GM12875 (cell line): Measurements from ENCODE around the gene WIPF2.

ENCODE experiments used
- H3K4me3 ChIP-seq: one replicate; pipeline ENCODE4 v1.5.1; 2011; ENCODE audit warnings: low read depth, low read length, control low read depth
- CTCF ChIP-seq: IDR thresholded peaks from 2 replicates; pipeline ENCODE4 v1.5.1; 2011; ENCODE audit warnings: low read depth, mild to moderate bottlenecking, control low read depth, inconsistent platforms, low read length, moderate library complexity, borderline replicate concordance; ENCODE audit not compliant: insufficient read depth

The WIPF2 gene

GRCh38 chr17:40241252-40241834 is 22.2 kb downstream of the WIPF2 start:
- no peak overlapping the region for H3K4me3 ChIP-seq
- TF ChIP-seq CTCF = no peak

- no peak for TF ChIP-seq CTCF
These were observed 23.7 kb downstream of the WIPF2 start for GRCh38 chr17:40242774-40243173.

GRCh38 chr17:40243761-40244160 is 24.7 kb downstream of the WIPF2 start:
- TF ChIP-seq CTCF = no peak
- H3K4me3 ChIP-seq = no peak overlapping the region

More at GRCh38 chr17:40242774-40243173, 23.7 kb downstream of the WIPF2 start:
- H3K4me3 ChIP-seq = no peak overlapping the region

GRCh38 chr17:40244255-40244654 is 25.2 kb downstream of the WIPF2 start:
- TF ChIP-seq CTCF = no peak
- no peak overlapping the region for H3K4me3 ChIP-seq

- TF ChIP-seq CTCF = no peak
- no peak overlapping the region for H3K4me3 ChIP-seq
These were observed 28.9 kb downstream of the WIPF2 start for GRCh38 chr17:40247926-40248495.

GRCh38 chr17:40248507-40248906 is 29.4 kb downstream of the WIPF2 start:
- TF ChIP-seq CTCF = no peak
- H3K4me3 ChIP-seq = no peak overlapping the region

GRCh38 chr17:40251576-40251975 is 32.5 kb downstream of the WIPF2 start:
- no peak overlapping the region for H3K4me3 ChIP-seq

More at GRCh38 chr17:40251576-40251975, 32.5 kb downstream of the WIPF2 start:
- TF ChIP-seq CTCF = no peak
